ENCODE results near the gene IMMP2L. TPM values are rescaled to one million over a fixed set of nuclear protein-coding genes. Genes with fewer than 3 reads are reported as not detected.

IMMP2L gene
- total and polyA plus RNA-seq, 2 of the 8 experiments (the other 6 are each of a cell fraction or from before 2014, with no cell fraction given) = 2.3 to 10.1 TPM

- no peak overlapping the region for H2AK5ac ChIP-seq (ENCODE audit: low read depth, low read length)
- H3K9ac ChIP-seq (replicated peaks in 1 of 4; ENCODE audit: extremely low read depth in 1 of 4, low read depth in 3 of 4, low read length in 3 of 4) = no peak overlapping the region
- no peak overlapping the region for H2BK20ac ChIP-seq (ENCODE audit: low read length)
- H4K20me1 ChIP-seq (replicated peaks in 1 of 2; ENCODE audit: control insufficient read depth in 1 of 2, insufficient read depth in 2 of 2, low read length in 2 of 2) = no peaks in the 10 kb centered on the region
- no peak overlapping the region for H4K5ac ChIP-seq (ENCODE audit: insufficient read length, low read depth, low read length)
- H2BK5ac ChIP-seq (ENCODE audit: low read depth, low read length) = no peak overlapping the region
- H2BK15ac ChIP-seq (ENCODE audit: low read length) = no peak overlapping the region
- DNase-seq (ENCODE audit: low read depth in 1 of 2, low spot score in 2 of 2) (no peak), FAIRE-seq (no peak)
- POLR2A ChIA-PET (ENCODE audit: partially characterized antibody) = no interaction called here
- no peak overlapping the region for H3K18ac ChIP-seq (ENCODE audit: extremely low read depth, low read length)
- H2BK12ac ChIP-seq (ENCODE audit: low read depth, low read length) = no peak overlapping the region
- H4K91ac ChIP-seq (replicated peaks; ENCODE audit: insufficient read length, low read length) = no peak overlapping the region
- H3K9me3 ChIP-seq (ENCODE audit: insufficient read depth in 2 of 2, low read depth in 1 of 2, low read length in 1 of 2) = no peaks in the 10 kb centered on the region
- H3K4me1 ChIP-seq (replicated peaks in 1 of 4; ENCODE audit: control insufficient read depth in 3 of 4, insufficient read depth in 4 of 4, low read length in 3 of 4) = peaks cover 0 to 9% (median 3%) of the 10 kb centered on the region in 4 experiments; a peak in 5 of 7 replicates
- H3K27ac ChIP-seq (ENCODE audit: low read depth, low read length) = no peak overlapping the region
- H3K4ac ChIP-seq (replicated peaks; ENCODE audit: insufficient read length, low read depth, low read length) = no peak overlapping the region
- H3K23me2 ChIP-seq (ENCODE audit: low read depth, low read length) = no peaks in the 10 kb centered on the region
- no peaks in the 10 kb centered on the region for H3K27me3 ChIP-seq (replicated peaks in 1 of 4; ENCODE audit: control insufficient read depth in 3 of 4, extremely low read depth in 1 of 4, insufficient read depth in 3 of 4, low read length in 3 of 4)
- H3K56ac ChIP-seq (replicated peaks; ENCODE audit: insufficient read length, low read depth, low read length) = no peak overlapping the region
- H3K4me3 ChIP-seq (ENCODE audit: extremely low read depth in 1 of 4, insufficient read depth in 2 of 4, low read depth in 3 of 4, low read length in 4 of 4) = no peak overlapping the region
- no peaks in the 10 kb centered on the region for H3K79me2 ChIP-seq (ENCODE audit: control insufficient read depth in 1 of 2, insufficient read depth in 2 of 2, low read length in 2 of 2)
- no peak overlapping the region for H3K4me2 ChIP-seq (ENCODE audit: insufficient read depth in 1 of 2, low read depth in 2 of 2, low read length in 2 of 2)
- no peak overlapping the region for H3K23ac ChIP-seq (ENCODE audit: insufficient read length)
- H4K8ac ChIP-seq (ENCODE audit: extremely low read depth, insufficient read depth, low read length) = no peak overlapping the region
- H3K36me3 ChIP-seq (ENCODE audit: control insufficient read depth in 2 of 4, insufficient read depth in 4 of 4, low read length in 3 of 4) = no peaks in the 10 kb centered on the region
- H3K79me1 ChIP-seq (ENCODE audit: low read depth, low read length) = no peaks in the 10 kb centered on the region
- no peak overlapping the region for H2AFZ ChIP-seq (ENCODE audit: low read length)
- no peak overlapping the region for H3K14ac ChIP-seq (ENCODE audit: insufficient read length)
- whole genome bisulfite sequencing, 2 experiments (ENCODE audit: extremely low coverage in 1 of 2, insufficient coverage in 1 of 2, insufficient read length in 1 of 2, insufficient replicate concordance in 2 of 2, low coverage in 1 of 2, low lambda C conversion rate in 2 of 2, missing lambda C conversion rate in 1 of 2) = 75% methylated on average over 1 of the region's 1 CpG; no CpG with 5 or more reads in 1 of the 2 experiments
- H2BK120ac ChIP-seq (replicated peaks; ENCODE audit: low read depth, low read length) = no peak overlapping the region
- CTCF ChIA-PET (ENCODE audit: partially characterized antibody) = interaction anchor here (1.2 kb wide), 1 partner anchor 14 kb away, joined by 3 read pairs; no protein-coding TSS in a partner anchor
- TF ChIP-seq RXRA (IDR thresholded peaks at IDR 0.05; ENCODE audit: insufficient read depth, low read depth, low read length) (no peak), CBX8 (IDR thresholded peaks at IDR 0.05; ENCODE audit: borderline replicate concordance, low read depth, low read length) (no peak), SAP30 (IDR thresholded peaks at IDR 0.05; ENCODE audit: insufficient read depth, insufficient replicate concordance, low read length) (no peak), CTCF (IDR thresholded peaks at IDR 0.05; ENCODE audit: control extremely low read depth in 1 of 3, insufficient read depth in 1 of 3, low read depth in 1 of 3, low read length in 3 of 3) (no peak), RBBP5 (IDR thresholded peaks at IDR 0.05; ENCODE audit: borderline replicate concordance, low read depth, low read length) (no peak), GABPA (IDR thresholded peaks at IDR 0.05; ENCODE audit: borderline replicate concordance, insufficient read depth, low read length) (no peak), MAX (IDR thresholded peaks at IDR 0.05) (no peak), SIX5 (IDR thresholded peaks at IDR 0.05; ENCODE audit: low read depth, low read length) (no peak), POU5F1 (IDR thresholded peaks at IDR 0.05; ENCODE audit: low read depth, low read length) (no peak), KDM1A (IDR thresholded peaks at IDR 0.05; ENCODE audit: borderline replicate concordance, low read length) (no peak), JUN (IDR thresholded peaks at IDR 0.05; ENCODE audit: low read depth, low read length) (no peak)
Observed at GRCh38 chr7:111029141-111029572, 533.1 kb downstream of the IMMP2L start.

Measured in H1 (cell line).